Esophagus squamous epithelium (tissue), 5 donors: ENCODE results near the gene SOX15. TPM values are rescaled to one million over a fixed set of nuclear protein-coding genes. Genes with fewer than 3 reads are reported as not detected.
"Not testable (repeated sequence)": the region's sequence is repeated elsewhere in the genome, so short reads cannot be mapped to it uniquely, and the experiment has no call there.

ENCODE experiments used
- DNase-seq: peaks from one replicate; lab custom pipeline; 2025; lab: John Stamatoyannopoulos, UW
- H3K27ac ChIP-seq, 4 donors: fragments of 200-600 bp; sonication (generic); one replicate each; pipeline ENCODE4 v1.5.1; 2016 to 2019; ENCODE audit warnings: mild to moderate bottlenecking in 1 of 4
- H3K27me3 ChIP-seq, 4 donors: fragments of 200-600 bp; sonication (generic); 1 replicate in 3 of 4; 2 replicates in 1 of 4; pipeline versions ENCODE4 v1.5.1 to v1.6.0; 2017 to 2021; ENCODE audit warnings: antibody characterized with exemption in 1 of 4
- H3K36me3 ChIP-seq, 3 donors: fragments of 200-600 bp; sonication (generic); one replicate each; pipeline ENCODE4 v1.5.1; 2016 to 2019
- H3K4me1 ChIP-seq, 3 donors: fragments of 200-600 bp; sonication (generic); one replicate each; pipeline ENCODE4 v1.5.1; 2017 to 2019
- H3K4me3 ChIP-seq, 4 donors: fragments of 200-600 bp; sonication (generic); 1 replicate in 3 of 4; 2 replicates in 1 of 4; pipeline ENCODE4 v1.5.1; 2016 to 2019; ENCODE audit warnings: mild to moderate bottlenecking in 2 of 4, moderate library complexity in 1 of 4
- H3K9me3 ChIP-seq, 3 donors: fragments of 200-600 bp; sonication (generic); one replicate each; pipeline ENCODE4 v1.5.1; 2016 to 2019
- POLR2A ChIP-seq, 4 donors: fragments of 450-650 bp; IDR thresholded peaks; one replicate each; pipeline ENCODE4 v1.6.1; 2017; ENCODE audit warnings: antibody characterized with exemption in 4 of 4, mild to moderate bottlenecking in 4 of 4, moderate library complexity in 3 of 4
- WGBS, 2 donors: methylation state at CpG; one replicate each; pipeline ENCODE4 v1.1.5; 2018; 5-methylcytosine and 5-hydroxymethylcytosine counted together
- intact Hi-C: fragments of 100-400 bp; cut with DNase I; formaldehyde crosslinking; loops from one replicate; pipeline ENCODE4 v1.15.0; 2022
- total RNA-seq, 4 donors: library from RNA; depleted of rRNA; stranded (reverse); fragments of >200 nt; gene quantifications; one replicate each; pipeline ENCODE4 v1.1.0, GENCODE V29; 2016
- TF ChIP-seq, protein P1 (sequence below), 6 experiments: fragments of 450-650 bp in 4 of 6; fragments of 200-600 bp in 2 of 6; sonication (generic) in 2 of 6; IDR thresholded peaks; one replicate each; pipeline ENCODE4 v1.5.1; 2016 to 2019; ENCODE audit warnings: antibody characterized with exemption in 6 of 6, mild to moderate bottlenecking in 4 of 6, moderate library complexity in 4 of 6
- donor health status: DM: yes; HTN: yes; CAD: no.

SOX15 gene
- total RNA-seq, 4 donors from 2014 or later = 89.1 to 127 (median 103) TPM

DNA sequence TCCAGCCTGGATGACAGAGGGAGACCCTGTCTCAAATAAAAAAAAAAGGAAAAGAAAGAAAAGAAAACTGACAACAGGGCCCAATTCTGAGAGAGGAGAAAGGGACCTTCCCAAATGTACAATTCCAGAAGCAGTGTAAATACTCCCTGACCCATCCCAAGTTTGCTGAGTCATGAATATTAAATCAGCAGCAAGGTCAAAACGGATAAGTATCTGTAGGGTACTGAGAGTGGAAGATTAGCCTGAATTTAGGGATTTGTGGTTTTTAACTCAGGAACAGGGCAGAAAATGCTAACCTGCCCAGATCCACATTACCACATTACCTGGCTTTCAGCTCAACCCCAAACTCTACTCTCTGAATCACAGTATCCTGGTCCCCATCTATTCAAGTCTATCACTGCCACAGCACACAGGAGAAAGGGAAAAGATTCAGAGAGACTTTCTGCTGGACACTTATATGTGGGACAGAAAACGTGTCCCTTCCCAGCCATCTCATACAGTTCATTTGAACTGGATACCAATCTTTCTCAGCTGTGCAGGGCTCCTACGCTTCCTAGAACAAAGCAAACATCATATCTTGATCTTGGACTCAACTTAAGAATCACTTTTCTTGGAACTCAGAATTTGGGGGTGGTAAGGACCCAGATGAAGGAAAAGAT lies 21.9 kb upstream of the SOX15 start:
- H3K36me3 ChIP-seq = peaks cover 0 to 25% (median 0%) of the 10 kb centered on the region in 3 donors
- no peaks in the 10 kb centered on the region for H3K27me3 ChIP-seq
- WGBS, 2 donors = 56 to 59% methylated on average over 3 of the region's 3 CpGs
- H3K9me3 ChIP-seq = no peaks in the 10 kb centered on the region
- H3K27ac ChIP-seq = peak overlapping the region in 1 of 4 donors; percentile 9
- no peak overlapping the region for H3K4me3 ChIP-seq
- H3K4me1 ChIP-seq = peaks cover 21 to 62% (median 27%) of the 10 kb centered on the region in 3 donors
- DNase-seq = no peak
- intact Hi-C loops = no loop called here
- no peak for TF ChIP-seq POLR2A (IDR thresholded peaks at IDR 0.05)
- TF ChIP-seq, protein P1, sequence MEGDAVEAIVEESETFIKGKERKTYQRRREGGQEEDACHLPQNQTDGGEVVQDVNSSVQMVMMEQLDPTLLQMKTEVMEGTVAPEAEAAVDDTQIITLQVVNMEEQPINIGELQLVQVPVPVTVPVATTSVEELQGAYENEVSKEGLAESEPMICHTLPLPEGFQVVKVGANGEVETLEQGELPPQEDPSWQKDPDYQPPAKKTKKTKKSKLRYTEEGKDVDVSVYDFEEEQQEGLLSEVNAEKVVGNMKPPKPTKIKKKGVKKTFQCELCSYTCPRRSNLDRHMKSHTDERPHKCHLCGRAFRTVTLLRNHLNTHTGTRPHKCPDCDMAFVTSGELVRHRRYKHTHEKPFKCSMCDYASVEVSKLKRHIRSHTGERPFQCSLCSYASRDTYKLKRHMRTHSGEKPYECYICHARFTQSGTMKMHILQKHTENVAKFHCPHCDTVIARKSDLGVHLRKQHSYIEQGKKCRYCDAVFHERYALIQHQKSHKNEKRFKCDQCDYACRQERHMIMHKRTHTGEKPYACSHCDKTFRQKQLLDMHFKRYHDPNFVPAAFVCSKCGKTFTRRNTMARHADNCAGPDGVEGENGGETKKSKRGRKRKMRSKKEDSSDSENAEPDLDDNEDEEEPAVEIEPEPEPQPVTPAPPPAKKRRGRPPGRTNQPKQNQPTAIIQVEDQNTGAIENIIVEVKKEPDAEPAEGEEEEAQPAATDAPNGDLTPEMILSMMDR (IDR thresholded peaks at IDR 0.05) = no peak

DNA sequence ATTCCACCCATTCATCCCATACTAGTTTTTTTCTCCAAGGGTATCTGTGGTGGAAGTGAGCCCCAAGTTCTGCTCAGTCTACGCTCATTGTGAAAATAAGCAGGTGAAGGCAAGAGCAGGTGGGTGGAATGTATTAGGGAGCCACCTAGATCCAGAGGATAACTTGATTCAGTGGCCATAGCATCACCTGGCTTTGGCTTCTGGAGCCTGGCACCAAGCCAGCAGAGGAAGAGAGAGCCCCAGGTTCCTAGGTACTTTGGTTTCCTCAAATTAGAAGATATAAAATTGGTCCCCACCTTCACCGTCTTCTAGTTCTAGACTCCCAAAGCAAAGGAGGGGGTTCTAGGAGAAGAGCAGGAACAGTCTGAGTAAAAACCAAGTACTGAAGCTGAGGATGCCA lies 20.7 kb upstream of the SOX15 start:
- Histone ChIP-seq H3K9me3 (no peaks in the 10 kb centered on the region), H3K4me1 (peaks cover 21 to 60% (median 27%) of the 10 kb centered on the region in 3 donors), H3K27me3 (no peaks in the 10 kb centered on the region), H3K4me3 (no peak overlapping the region), H3K36me3 (peaks cover 0 to 36% (median 2%) of the 10 kb centered on the region in 3 donors), H3K27ac (no peak overlapping the region)
- WGBS, 2 donors = 100% methylated on average over 1 to 2 of the region's 2 CpGs
- intact Hi-C loops = no loop called here
- TF ChIP-seq, protein P1 (IDR thresholded peaks at IDR 0.05) = no peak
- no peak for TF ChIP-seq POLR2A (IDR thresholded peaks at IDR 0.05)
- DNase-seq = no peak

DNA sequence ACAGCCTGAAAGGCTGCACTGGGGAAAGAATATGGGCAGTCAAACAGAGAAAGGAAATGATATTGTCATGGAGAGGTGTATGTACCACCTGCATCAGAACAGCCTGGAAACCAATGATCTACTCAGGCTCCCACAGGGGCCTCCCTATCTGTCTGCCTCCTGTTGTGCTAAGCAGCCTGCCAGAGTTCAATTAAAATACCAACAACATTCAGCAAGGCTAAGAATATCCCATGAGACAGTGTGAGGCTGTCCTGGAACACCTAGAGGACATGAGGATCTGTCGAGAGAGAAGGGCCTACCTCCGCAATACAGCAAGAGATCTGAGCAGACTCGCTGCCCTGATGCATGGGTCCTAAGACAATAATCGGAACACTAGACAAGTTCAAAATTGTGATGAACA lies 16.4 kb upstream of the SOX15 start:
- Histone ChIP-seq H3K4me3 (no peak overlapping the region), H3K9me3 (no peaks in the 10 kb centered on the region), H3K27ac (no peak overlapping the region), H3K27me3 (no peaks in the 10 kb centered on the region), H3K4me1 (peaks cover 0 to 26% (median under 1%) of the 10 kb centered on the region in 3 donors), H3K36me3 (peaks cover 17 to 79% (median 42%) of the 10 kb centered on the region in 3 donors)
- intact Hi-C loops = no loop called here
- DNase-seq = no peak
- TF ChIP-seq, protein P1 (IDR thresholded peaks at IDR 0.05) = no peak
- no peak for TF ChIP-seq POLR2A (IDR thresholded peaks at IDR 0.05)
- 96 to 98% methylated on average over 4 of the region's 4 CpGs for WGBS, 2 donors

DNA sequence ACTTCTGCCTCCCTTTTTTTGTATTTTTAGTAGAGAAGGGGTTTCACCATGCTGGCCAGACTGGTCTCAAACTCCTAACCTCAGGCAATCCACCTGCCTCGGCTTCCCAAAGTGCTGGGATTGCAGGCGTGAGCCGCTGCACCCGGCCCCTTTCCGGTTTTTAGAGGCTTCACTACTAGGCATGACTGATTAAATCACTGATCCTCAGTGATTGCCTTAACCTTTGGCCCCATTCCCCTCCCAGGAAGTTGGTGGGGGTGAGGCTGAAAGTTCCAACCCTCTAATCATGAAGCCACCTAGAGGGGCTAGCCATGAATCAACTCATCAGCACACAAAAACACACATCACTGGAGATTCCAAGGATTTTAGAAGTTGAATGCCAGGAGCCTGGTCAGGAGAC lies 7.7 kb upstream of the SOX15 start:
- intact Hi-C loops, H3K9me3 ChIP-seq, H3K27me3 ChIP-seq, H3K27ac ChIP-seq, H3K4me3 ChIP-seq, H3K4me1 ChIP-seq, DNase-seq: not testable (repeated sequence)
- WGBS, 2 donors = 87 to 96% methylated on average over 3 to 5 of the region's 5 CpGs
- peaks cover 47 to 98% (median 67%) of the 10 kb centered on the region in 3 donors for H3K36me3 ChIP-seq

DNA sequence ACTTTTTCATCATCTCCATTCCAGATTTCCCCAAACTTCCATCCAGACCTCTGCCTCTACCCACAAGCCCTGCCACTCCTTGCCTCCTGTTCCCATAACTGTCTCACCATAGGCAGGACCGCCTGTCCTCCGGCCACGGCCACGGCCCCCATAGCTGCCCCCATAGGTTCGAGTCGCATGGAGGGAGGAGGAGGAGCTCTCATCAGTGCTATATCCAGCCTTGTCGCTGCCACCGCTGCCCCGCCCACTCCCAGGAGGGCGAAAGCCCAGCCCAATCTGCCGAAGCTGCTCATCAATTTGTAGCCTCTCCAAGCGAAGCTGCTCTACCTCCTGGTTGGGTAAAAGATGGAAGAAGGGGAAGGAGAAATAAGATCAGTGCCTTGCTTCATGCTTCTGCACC lies 3.4 kb upstream of the SOX15 start:
- Histone ChIP-seq H3K27ac (no peak overlapping the region), H3K36me3 (peaks cover 40 to 74% (median 41%) of the 10 kb centered on the region in 3 donors), H3K9me3 (no peaks in the 10 kb centered on the region), H3K27me3 (no peaks in the 10 kb centered on the region), H3K4me1 (peaks cover 8 to 33% (median 14%) of the 10 kb centered on the region in 3 donors), H3K4me3 (no peak overlapping the region)
- WGBS, 2 donors = 80 to 89% methylated on average over 2 to 7 of the region's 12 CpGs
- DNase-seq = no peak
- no peak for TF ChIP-seq POLR2A (IDR thresholded peaks at IDR 0.05)
- TF ChIP-seq, protein P1 (IDR thresholded peaks at IDR 0.05) = no peak
- intact Hi-C loops = loop anchor here (5.0 kb wide), 1 partner anchor 89 kb away; no protein-coding TSS in a partner anchor
